ENCODE data around the gene SLC17A5. TPM values are rescaled to one million over a fixed set of nuclear protein-coding genes. Genes with fewer than 3 reads are reported as not detected.

SLC17A5 gene
- polyA plus RNA-seq, 5 donors: 8.8 to 10.5 (median 10.1) TPM

Other genes starting within 250 kb of the SLC17A5 start
- gene CGAS, start 201.7 kb downstream of the SLC17A5 start, polyA plus RNA-seq (ENCODE audit: insufficient read depth in 1 of 5, insufficient read length in 5 of 5, low replicate concordance in 1 of 5): 1 to 10 TPM; 5.4 to 7.8 (median 7.4) TPM
- 10 to 100 TPM; 26.2 to 37.7 (median 30.8) TPM for gene MTO1, start 192.3 kb downstream of the SLC17A5 start, polyA plus RNA-seq (ENCODE audit: insufficient read depth in 1 of 5, insufficient read length in 5 of 5, low replicate concordance in 1 of 5)
- over 10,000 TPM; 22,333 to 30,001 (median 25,548) TPM for gene EEF1A1, start 133.0 kb downstream of the SLC17A5 start, polyA plus RNA-seq (ENCODE audit: insufficient read depth in 1 of 5, insufficient read length in 5 of 5, low replicate concordance in 1 of 5)
- 10 to 100 TPM; 13.5 to 31.2 (median 23.4) TPM for gene CD109, start 42.2 kb upstream of the SLC17A5 start, polyA plus RNA-seq (ENCODE audit: insufficient read depth in 1 of 5, insufficient read length in 5 of 5, low replicate concordance in 1 of 5)